H1 (cell line): Measurements from ENCODE around the gene MCC. TPM values are rescaled to one million over a fixed set of nuclear protein-coding genes. Genes with fewer than 3 reads are reported as not detected.

Experiments used
- BCL11A ChIP-seq, 2 experiments: IDR thresholded peaks; one replicate each; pipeline ENCODE4 v1.6.1; 2011; ENCODE audit warnings: low read depth in 2 of 2, low read length in 2 of 2, mild to moderate bottlenecking in 2 of 2
- CBX8 ChIP-seq: fragments of 300-800, 300-1000 bp; sonication (generic); IDR thresholded peaks from 2 replicates; pipeline ENCODE4 v1.7.1; 2016; ENCODE audit warnings: low read depth, low read length, borderline replicate concordance
- CEBPB ChIP-seq: IDR thresholded peaks from 2 replicates; pipeline ENCODE4 v1.6.1; 2012; ENCODE audit warnings: low read depth, low read length
- NRF1 ChIP-seq: IDR thresholded peaks from 2 replicates; pipeline ENCODE4 v1.6.1; 2011; ENCODE audit warnings: mild to moderate bottlenecking, low read depth, low read length, improper control_type of control experiment
- RBBP5 ChIP-seq: IDR thresholded peaks from 2 replicates; pipeline ENCODE4 v1.7.1; 2012; ENCODE audit warnings: low read depth, mild to moderate bottlenecking, inconsistent platforms, low read length, moderate library complexity, borderline replicate concordance
- polyA plus RNA-seq, 7 experiments: library from polyadenylated mRNA; depleted of rRNA in 3 of 7; stranded (reverse) in 5 of 7; unstranded in 2 of 7; fragments of >200 nt in 5 of 7; fragments of 200-250 nt in 2 of 7; gene quantifications; 1 replicate in 5 of 7; 2 replicates in 1 of 7; 4 replicates in 1 of 7; pipeline versions ENCODE4 v1.2.1 to v1.2.3, GENCODE V29; 2011 to 2013; ENCODE audit warnings: missing spikeins in 2 of 7, mixed read lengths in 2 of 7
- total RNA-seq: library from RNA; stranded (reverse); fragmentation: NEBNext Ultra II Directional; extraction: Animal tissue kit (Norgen Biotek cat#: 25700); gene quantifications from 2 replicates; pipeline ENCODE4 v1.2.1, GENCODE V29; 2021
- TF ChIP-seq, protein P1 (sequence below): IDR thresholded peaks from 2 replicates; pipeline ENCODE4 v1.6.1; 2012; ENCODE audit warnings: inconsistent platforms

MCC gene
- total and polyA plus RNA-seq, 2 of the 8 experiments (the other 6 are each of a cell fraction or from before 2014, with no cell fraction given), result 2.6 to 18.3 TPM

DNA sequence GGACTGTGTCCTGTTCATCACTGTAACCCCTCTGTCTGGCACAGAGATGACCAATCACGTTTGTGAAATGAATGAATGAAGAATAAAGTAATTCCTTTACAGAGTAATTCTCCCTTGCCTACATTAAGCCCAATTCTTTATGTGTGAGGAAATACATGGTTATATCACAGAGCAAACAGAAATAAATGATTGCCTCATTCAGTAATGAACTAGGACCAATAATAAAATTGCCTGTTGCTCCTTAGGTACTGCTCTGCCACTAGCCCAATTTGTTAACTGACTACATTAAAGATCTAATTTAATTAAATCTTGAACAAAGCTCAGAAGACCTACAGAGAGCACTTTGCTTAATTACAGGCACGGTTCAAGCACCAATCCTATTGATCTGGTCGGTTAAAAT, 389.9 kb downstream of the MCC start (continued):
- no peak for TF ChIP-seq BCL11A (IDR thresholded peaks at IDR 0.05; ENCODE audit: low read depth in 2 of 2, low read length in 2 of 2)
- TF ChIP-seq CEBPB, result no peak
- no peak for TF ChIP-seq NRF1
- TF ChIP-seq, protein P1, sequence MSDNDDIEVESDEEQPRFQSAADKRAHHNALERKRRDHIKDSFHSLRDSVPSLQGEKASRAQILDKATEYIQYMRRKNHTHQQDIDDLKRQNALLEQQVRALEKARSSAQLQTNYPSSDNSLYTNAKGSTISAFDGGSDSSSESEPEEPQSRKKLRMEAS, result no peak
- no peak for TF ChIP-seq CBX8
- no peak for TF ChIP-seq RBBP5
